DMS 273 (cell line): ENCODE measurements around the gene GLP1R.

Experiments
- DNase-seq: peaks from one replicate; lab custom pipeline; 2025; ENCODE audit not compliant: unreplicated experiment; lab: John Stamatoyannopoulos, UW

GLP1R gene

DNA sequence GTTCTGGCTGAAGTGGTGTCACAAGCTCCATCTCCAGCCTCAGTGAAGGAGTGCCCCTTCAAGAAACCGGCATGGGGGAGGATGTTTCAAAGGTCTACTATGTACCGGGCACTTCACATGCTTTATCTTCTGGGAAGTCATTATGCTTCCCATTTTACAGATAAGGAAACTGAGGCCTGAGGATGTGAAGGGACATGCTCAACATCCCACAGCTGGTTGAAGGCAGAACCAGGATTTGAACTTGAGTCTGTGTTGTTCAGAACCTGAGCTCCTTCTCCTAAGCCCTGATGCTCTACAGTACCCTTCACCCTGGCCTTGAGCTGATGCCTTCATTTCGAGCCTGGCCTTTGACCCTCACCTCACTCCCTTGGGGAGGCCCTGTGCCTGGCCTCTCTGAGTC lies 13.0 kb downstream of the GLP1R start:
- DNase-seq = no peak

- peak; percentile 35 for DNase-seq
Observed at GRCh38 chr6:39062014-39062740, 13.6 kb downstream of the GLP1R start.

- DNase-seq = no peak
Observed at GRCh38 chr6:39063526-39063925, 14.9 kb downstream of the GLP1R start.

GRCh38 chr6:39065561-39065960 lies 17.0 kb downstream of the GLP1R start:
- DNase-seq = no peak

GRCh38 chr6:39068391-39068790 lies 19.8 kb downstream of the GLP1R start:
- DNase-seq = no peak

DNA sequence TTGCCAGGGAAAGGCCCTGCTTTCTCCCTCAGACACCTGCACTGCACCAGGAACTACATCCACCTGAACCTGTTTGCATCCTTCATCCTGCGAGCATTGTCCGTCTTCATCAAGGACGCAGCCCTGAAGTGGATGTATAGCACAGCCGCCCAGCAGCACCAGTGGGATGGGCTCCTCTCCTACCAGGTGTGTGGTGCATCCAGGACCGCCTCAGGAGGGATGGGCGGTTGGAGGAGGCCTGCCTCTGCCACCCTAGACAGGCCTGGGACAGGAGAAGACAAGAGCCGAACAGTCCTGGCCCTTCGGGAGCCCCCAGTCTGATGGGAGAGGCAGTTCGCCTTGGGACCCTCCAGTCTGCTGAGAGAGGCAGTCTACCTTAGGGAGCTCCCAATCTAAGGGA lies 24.2 kb downstream of the GLP1R start:
- no peak for DNase-seq

- DNase-seq = no peak
Observed at GRCh38 chr6:39073471-39074355, 25.1 kb downstream of the GLP1R start.

DNA sequence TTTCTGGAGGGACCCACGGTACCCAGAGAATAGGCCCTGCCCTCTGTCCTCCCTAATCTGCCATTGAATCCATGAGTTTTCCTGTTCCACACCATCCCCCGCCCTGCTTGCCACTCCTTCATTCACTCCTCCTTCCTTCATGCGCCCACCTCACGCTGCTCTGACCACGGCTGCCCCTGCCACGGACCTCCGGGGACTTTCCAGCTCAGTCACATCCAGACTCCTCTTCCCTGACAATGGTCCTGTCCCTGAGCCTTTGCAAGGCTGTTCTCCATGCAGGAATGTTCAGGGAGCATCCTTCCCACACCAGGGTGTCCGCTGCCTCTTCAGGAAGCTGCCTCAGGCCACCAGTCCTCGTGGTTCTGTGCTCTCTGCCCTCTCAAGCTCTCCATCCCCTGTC lies 25.9 kb downstream of the GLP1R start:
- DNase-seq = no peak

- no peak for DNase-seq
Observed at GRCh38 chr6:39075010-39075686, 26.6 kb downstream of the GLP1R start.

- DNase-seq = no peak
Observed at GRCh38 chr6:39075807-39076622, 27.4 kb downstream of the GLP1R start.

- no peak for DNase-seq
Observed at GRCh38 chr6:39076623-39077535, 28.3 kb downstream of the GLP1R start.

DNA sequence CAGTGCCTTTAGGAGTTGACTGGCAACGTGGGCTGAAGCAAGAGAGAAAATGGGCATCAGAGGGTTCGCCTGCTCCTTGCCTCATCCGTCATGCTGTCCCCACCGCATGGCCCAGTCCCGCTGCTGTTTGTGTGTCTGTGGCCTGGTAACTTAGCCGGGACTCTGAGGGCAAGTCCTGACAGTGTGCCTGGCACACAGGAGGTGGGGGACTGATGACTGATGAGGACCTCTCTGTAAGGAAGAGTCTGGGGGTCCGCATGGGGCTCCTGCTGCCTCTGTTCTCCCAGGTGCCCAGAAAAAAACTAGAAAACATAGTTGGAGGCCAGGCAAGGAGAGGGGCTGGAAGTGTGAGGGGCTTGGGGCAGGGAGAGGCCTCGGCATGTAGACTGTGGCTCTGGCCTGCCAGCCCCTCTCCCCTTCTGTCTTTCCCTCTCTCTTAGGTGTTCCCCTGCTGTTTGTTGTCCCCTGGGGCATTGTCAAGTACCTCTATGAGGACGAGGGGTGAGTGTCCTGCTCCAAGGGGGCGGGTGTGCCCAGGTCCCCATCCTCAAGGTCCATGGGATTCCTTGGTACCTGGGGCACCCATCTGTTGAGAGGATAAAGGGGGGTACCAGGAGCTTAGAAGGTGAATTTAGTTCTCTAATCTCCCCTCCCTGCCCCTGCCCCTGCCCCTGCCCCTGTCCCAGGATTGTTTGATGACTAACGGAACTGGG lies 29.5 kb downstream of the GLP1R start:
- no peak for DNase-seq

- DNase-seq = no peak
Observed at GRCh38 chr6:39078695-39079094, 30.1 kb downstream of the GLP1R start.

- DNase-seq = no peak
Observed at GRCh38 chr6:39079197-39080125, 30.9 kb downstream of the GLP1R start.

DNA sequence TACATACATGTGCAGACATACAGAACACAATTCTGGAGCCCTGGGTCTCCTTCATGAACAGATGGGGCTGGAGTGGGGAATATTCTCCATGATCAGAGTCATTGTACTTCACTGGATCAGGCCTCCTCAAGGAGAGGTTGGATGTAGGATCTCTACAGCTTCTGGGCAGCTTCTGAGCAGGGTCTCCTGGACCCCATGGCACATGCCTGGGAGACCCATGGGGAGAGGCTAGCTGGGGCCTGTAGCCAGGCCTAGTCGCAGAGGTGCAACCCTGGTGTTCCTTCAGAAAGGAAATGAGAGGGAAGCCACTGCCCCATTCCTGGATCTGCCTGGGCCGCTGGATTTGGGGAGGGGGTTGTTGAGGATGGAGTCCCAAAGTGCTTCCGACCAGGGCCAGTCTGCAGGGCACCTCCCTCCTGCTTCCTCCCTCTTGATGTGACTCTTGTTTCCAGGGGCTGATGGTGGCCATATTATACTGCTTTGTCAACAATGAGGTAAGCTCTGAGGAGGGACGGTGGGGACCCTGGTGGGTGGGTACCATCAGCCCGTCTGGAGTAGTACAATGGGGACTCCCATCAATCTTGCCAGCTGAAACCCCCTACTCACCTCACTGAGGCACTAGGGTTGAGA lies 31.8 kb downstream of the GLP1R start:
- DNase-seq = no peak

DNA sequence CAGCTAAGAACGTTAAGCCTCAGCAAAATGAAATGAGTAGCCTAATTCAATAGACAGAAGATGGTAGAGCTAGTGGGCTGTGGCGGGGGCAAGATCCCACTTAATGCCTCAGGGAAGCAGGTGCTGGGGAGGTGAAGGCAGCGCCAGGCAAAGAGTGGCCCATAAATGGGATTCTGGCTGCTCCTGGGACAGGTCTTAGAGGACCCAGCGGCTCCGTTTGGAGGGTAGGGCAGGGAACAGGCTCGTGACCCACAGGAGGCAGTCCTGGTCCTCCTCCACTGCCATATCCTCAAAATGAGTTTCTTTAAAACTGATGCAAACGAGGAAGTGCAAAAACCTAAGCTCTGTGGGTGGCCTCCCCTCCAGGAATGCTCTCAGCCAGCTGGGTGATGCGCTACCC lies 33.7 kb downstream of the GLP1R start:
- no peak for DNase-seq

DNA sequence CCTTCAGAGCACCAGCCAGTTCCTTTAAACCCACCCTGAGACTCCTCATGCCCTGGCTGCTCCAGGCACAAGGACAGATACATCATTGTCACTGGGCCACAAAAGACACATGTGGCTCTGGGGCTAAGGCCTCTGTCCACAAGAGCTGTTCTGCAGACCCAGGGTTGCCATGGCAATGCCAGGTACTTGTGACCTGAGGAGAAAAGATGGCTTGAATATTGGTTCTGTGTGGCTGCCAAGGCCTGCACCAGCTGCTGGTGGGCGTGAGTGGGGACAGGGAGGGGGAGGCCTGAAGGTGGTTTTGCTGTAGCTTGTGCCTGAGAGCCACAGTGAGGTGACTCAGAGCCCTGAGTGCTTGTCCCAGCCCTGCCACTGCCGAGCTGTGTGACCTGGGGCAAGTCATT lies 34.7 kb downstream of the GLP1R start:
- peak; percentile 25 for DNase-seq

DNA sequence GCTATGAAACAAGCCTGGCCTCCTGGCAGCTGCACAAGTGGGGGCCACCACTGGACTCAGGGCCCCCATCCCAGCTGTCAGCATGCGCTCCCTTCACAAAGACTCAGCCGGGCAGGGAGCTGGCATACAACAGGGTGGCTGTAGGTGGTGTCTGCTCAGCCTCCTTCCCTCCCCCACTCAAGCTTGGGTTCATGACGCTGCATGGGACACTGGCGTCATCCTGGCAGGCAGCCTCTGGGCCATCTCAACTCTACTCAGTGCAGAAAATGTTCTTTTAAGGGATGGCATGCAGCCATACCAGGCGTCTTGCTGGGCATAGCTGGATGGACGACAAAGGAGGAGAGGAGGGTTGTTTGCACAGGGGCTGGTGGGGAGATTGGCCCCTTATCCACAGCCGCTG lies 35.9 kb downstream of the GLP1R start:
- no peak for DNase-seq
